Coronary artery (tissue), 2 donors: ENCODE results near the gene FLNC.

Experiments used
- DNase-seq: peaks from one replicate; pipeline ENCODE4 v3.0.0-alpha.2; 2017; ENCODE audit warnings: low spot score
- H3K27ac ChIP-seq, 2 donors: fragments of 200-600 bp; sonication (generic); one replicate each; pipeline ENCODE4 v1.5.1; 2016 to 2019
- H3K4me3 ChIP-seq: fragments of 200-600 bp; sonication (generic); 2 replicates; pipeline ENCODE4 v1.5.1; 2016; ENCODE audit warnings: mild to moderate bottlenecking, moderate library complexity
- CTCF ChIP-seq: fragments of 200-600 bp; sonication (generic); IDR thresholded peaks from one replicate; pipeline ENCODE4 v1.5.1; 2019; ENCODE audit warnings: antibody characterized with exemption

FLNC gene

GRCh38 chr7:128876586-128876977 lies 46.4 kb downstream of the FLNC start:
- DNase-seq, result no peak
- no peak overlapping the region for H3K4me3 ChIP-seq
- H3K27ac ChIP-seq, result no peak overlapping the region
- no peak for TF ChIP-seq CTCF

- no peak overlapping the region for H3K27ac ChIP-seq
- no peak overlapping the region for H3K4me3 ChIP-seq
- no peak for DNase-seq
- TF ChIP-seq CTCF, result no peak
Measured at GRCh38 chr7:128876978-128877755, 47.0 kb downstream of the FLNC start.

DNA sequence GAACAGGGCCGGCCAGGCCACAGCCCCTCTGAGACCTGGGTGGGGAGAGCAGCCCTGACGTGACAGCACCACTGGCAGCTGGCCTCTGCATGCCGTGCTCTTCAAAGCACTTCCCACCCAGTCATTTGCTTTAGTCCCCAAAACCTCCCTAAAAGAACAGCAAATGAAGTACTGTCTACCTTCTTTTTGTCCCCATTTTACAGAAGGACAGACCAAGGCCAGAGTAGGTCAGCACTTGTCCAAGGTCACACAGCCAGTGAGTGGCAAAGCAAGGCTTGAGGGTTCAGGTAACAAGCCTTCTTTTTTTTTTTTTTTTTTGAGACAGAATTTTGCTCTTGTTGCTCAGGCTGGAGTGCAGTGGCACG lies 47.5 kb downstream of the FLNC start:
- no peak overlapping the region for H3K27ac ChIP-seq
- no peak for TF ChIP-seq CTCF
- no peak overlapping the region for H3K4me3 ChIP-seq
- no peak for DNase-seq

GRCh38 chr7:128878226-128879105 lies 48.3 kb downstream of the FLNC start:
- no peak for TF ChIP-seq CTCF
- Histone ChIP-seq H3K27ac (no peak overlapping the region), H3K4me3 (no peak overlapping the region)
- no peak for DNase-seq

DNA sequence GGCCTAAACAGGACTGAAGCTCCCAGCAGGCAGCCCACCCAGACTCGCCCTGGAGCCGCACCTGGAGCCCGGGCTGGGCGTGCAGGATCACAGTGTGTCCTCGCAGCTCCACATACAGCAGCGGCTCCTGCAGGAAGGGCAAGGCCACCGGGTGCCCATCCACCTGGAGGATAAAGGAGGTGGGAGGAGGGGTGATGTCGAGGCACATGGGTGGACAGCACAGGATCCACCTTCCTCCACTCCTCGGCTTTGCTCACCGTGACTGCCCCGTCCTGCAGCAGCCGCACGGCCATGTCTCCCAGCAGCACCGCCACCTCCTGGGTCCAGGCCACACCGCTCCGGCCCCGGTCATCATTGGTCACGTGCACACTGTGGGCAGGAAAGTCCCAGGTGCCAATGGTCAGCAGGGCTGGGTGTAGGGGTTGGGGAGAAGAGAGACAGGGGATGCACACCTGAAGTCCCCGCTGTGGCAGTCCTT lies 49.3 kb downstream of the FLNC start:
- Histone ChIP-seq H3K4me3 (no peak overlapping the region), H3K27ac (no peak overlapping the region)
- TF ChIP-seq CTCF, result no peak
- no peak for DNase-seq

GRCh38 chr7:128879939-128880746 lies 49.9 kb downstream of the FLNC start:
- H3K4me3 ChIP-seq, result no peak overlapping the region
- no peak for DNase-seq

More at GRCh38 chr7:128879939-128880746, 49.9 kb downstream of the FLNC start:
- peak; percentile 75 for TF ChIP-seq CTCF
- H3K27ac ChIP-seq, result no peak overlapping the region
